MG63 (cell line): Measurements from ENCODE around the gene PAXX. TPM values are rescaled to one million over a fixed set of nuclear protein-coding genes. Genes with fewer than 3 reads are reported as not detected.

Experiments
- DNase-seq: peaks from one replicate; pipeline ENCODE4 v3.0.0-alpha.2; 2020
- H3K27me3 ChIP-seq: fragments of 250-450 bp; sonication (Bioruptor Pico); 2 replicates; pipeline ENCODE4 v1.5.1; 2020; ENCODE audit warnings: mild to moderate bottlenecking, moderate library complexity
- H3K36me3 ChIP-seq: fragments of 250-450 bp; sonication (Bioruptor Pico); 2 replicates; pipeline ENCODE4 v1.5.1; 2020; ENCODE audit warnings: mild to moderate bottlenecking, moderate library complexity
- H3K4me3 ChIP-seq: fragments of 250-450 bp; sonication (Bioruptor Pico); 2 replicates; pipeline ENCODE4 v1.5.1; 2020; ENCODE audit warnings: mild to moderate bottlenecking, moderate library complexity
- H3K9me3 ChIP-seq: fragments of 250-450 bp; sonication (Bioruptor Pico); 2 replicates; pipeline ENCODE4 v1.5.1; 2020; ENCODE audit warnings: mild to moderate bottlenecking, moderate library complexity
- total RNA-seq: library from RNA; depleted of rRNA; stranded (reverse); fragments of >200 nt; shearing (Covaris generic); gene quantifications from 2 replicates; pipeline ENCODE4 v1.2.3, GENCODE V29; 2014; ENCODE audit warnings: low replicate concordance

Gene PAXX
- total RNA-seq, 1 experiment from 2014 or later: 63.0 TPM

- Histone ChIP-seq H3K36me3 (no peaks in the 10 kb centered on the region), H3K9me3 (no peaks in the 10 kb centered on the region), H3K4me3 (no peak overlapping the region), H3K27me3 (no peaks in the 10 kb centered on the region)
- no peak for DNase-seq
Measured at GRCh38 chr9:137015976-137016375, 23.8 kb downstream of the PAXX start.

DNA sequence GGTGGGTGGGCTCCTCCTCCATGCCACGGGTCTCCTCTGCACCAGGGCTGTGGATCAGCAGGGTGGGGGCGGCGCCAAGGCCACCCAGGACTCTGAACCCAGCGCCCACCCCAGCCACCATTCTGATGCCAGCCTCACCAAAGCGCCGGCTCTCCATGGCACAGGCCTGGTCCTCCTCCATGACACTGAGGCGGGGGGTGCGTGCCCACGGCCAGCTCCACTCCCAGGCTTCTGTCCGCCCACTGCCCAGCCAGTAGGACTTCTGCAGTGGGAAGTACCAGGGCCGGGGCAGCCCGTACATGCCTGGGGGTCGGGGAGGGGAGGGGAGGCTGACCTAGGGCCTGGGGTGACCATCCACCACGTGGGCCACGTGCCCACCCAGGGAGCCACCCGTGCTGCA, 24.2 kb downstream of the PAXX start:
- H3K27me3 ChIP-seq: no peaks in the 10 kb centered on the region
- DNase-seq: no peak
- H3K4me3 ChIP-seq: no peak overlapping the region
- no peaks in the 10 kb centered on the region for H3K36me3 ChIP-seq
- no peaks in the 10 kb centered on the region for H3K9me3 ChIP-seq

- Histone ChIP-seq H3K36me3 (no peaks in the 10 kb centered on the region), H3K27me3 (no peaks in the 10 kb centered on the region), H3K4me3 (no peak overlapping the region), H3K9me3 (no peaks in the 10 kb centered on the region)
- DNase-seq: no peak
Measured at GRCh38 chr9:137017071-137017470, 24.8 kb downstream of the PAXX start.

DNA sequence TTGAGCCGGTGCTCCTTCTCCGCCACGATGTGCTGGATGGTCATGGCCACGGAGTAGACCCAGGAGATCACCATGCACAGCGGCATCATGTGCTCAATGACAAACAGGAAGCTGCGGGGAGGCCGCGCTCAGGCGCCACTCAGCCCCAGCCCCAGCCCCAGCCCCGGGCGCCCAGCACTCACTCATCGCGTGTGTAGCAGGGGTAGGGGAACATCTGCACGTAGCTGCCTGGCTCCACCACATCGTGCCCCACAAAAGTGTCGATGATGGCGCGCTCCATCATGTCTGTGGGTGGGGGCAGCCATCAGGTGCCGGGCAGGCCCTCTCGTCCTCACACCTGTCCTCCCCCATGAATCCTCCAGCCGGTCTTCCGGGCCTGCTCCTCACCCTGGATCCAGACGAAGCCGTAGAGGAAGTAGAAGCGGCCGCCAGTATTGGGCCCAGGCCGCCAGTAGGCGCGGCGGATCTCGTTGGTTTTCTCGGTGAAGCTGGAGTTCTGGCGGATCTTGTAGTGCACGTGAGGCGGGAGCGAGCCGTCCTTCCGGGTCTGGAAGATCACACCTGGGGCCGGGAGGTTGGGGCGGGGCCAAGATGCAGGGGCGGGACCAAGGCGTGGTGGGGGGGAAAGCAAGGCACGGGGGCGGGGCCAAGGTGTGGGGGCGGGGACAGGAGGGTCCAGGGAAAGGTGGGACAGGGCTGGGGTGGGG, 25.7 kb downstream of the PAXX start:
- no peaks in the 10 kb centered on the region; the same call in 1 of the 2 replicates for H3K36me3 ChIP-seq
- no peaks in the 10 kb centered on the region for H3K9me3 ChIP-seq
- H3K27me3 ChIP-seq: no peaks in the 10 kb centered on the region
- DNase-seq: no peak
- no peak overlapping the region for H3K4me3 ChIP-seq

DNA sequence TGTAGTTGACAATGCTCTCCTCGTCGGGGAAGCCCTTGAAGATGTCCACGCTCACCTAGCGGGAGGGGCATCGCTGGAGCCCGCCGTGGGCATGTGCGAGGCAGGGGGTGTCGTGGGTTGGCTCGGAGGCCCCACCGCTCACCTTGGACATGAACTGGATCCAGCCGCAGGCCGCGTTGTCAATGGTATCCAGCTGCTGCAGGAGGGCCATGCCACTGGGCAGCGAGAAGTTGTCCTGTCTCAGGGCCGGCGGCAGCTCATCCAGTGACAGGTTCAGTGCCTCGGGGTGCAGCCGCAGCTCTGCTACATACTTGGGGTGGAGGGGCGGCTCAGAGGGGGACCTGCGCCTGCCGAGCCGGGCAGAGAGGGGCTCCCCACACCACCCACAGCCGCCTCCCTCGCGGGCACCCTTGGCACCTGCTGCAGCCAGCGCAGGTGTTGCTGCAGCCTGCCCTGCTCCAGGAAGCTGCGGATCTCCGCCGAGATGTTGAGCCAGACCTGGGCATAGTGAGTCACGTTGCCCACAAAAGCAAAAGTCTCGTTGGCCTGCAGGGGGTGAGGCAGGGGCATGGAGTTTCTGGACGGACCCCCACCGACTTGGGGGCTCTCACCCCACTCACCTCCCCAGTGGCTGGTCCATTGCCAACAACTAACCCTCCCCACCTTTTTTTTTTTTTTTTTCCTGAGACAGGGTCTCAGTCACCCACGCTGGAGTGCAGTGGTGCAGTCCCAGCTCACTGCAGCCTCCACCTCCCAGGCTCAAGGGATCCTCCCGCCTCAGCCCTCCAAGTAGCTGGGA, 26.7 kb downstream of the PAXX start:
- no peaks in the 10 kb centered on the region; the same call in 1 of the 2 replicates for H3K36me3 ChIP-seq
- no peak overlapping the region for H3K4me3 ChIP-seq
- no peaks in the 10 kb centered on the region for H3K27me3 ChIP-seq
- DNase-seq: no peak
- H3K9me3 ChIP-seq: no peaks in the 10 kb centered on the region

DNA sequence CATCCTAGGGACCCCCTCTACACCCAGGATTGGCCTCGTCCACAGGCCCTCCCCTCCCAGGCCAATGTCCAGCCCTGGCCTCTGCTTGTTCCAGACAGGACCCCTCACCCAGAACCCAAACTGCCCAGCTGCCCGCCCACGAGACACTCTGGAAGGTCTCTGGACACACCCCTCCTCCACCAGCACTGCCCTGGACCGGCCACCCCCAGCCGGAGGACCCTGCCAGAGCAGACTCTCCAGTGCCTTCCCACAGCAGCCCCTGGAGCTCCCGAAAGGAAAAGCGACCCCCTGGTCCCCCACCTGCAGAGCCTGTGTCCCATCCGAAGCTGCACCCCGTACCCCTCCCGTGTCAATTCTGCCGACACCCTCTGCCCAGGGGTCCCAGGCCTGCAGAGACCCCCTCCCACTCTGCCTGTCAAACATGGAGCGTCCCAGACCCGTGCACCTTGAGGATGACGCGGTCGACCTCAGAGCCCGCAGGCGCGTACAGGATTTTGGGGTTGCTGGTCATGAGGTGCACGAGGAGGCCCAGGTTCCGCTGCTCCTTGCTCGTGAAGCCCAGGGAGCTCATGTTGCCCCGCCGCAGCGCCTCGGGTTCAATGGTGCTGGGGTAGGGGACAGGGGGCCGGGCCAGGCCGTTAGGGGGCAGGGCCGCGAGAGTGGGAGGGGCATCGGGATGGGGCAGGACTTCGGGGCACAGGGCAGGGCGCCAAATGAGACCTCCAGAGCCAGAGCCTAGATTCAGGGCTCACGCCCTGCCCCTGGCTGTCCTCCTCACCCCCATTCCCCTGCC, 27.9 kb downstream of the PAXX start:
- Histone ChIP-seq H3K4me3 (no peak overlapping the region), H3K27me3 (no peaks in the 10 kb centered on the region), H3K36me3 (no peaks in the 10 kb centered on the region; the same call in 1 of the 2 replicates), H3K9me3 (no peaks in the 10 kb centered on the region)
- DNase-seq: no peak

GRCh38 chr9:137020771-137021567, 28.7 kb downstream of the PAXX start:
- Histone ChIP-seq H3K27me3 (no peaks in the 10 kb centered on the region), H3K4me3 (no peak overlapping the region), H3K36me3 (no peaks in the 10 kb centered on the region; the same call in 1 of the 2 replicates), H3K9me3 (no peaks in the 10 kb centered on the region)
- DNase-seq: no peak

- H3K36me3 ChIP-seq: no peaks in the 10 kb centered on the region; the same call in 1 of the 2 replicates
- H3K9me3 ChIP-seq: no peaks in the 10 kb centered on the region
- no peak for DNase-seq
- H3K4me3 ChIP-seq: no peak overlapping the region
- no peaks in the 10 kb centered on the region for H3K27me3 ChIP-seq
Measured at GRCh38 chr9:137021568-137021978, 29.4 kb downstream of the PAXX start.

DNA sequence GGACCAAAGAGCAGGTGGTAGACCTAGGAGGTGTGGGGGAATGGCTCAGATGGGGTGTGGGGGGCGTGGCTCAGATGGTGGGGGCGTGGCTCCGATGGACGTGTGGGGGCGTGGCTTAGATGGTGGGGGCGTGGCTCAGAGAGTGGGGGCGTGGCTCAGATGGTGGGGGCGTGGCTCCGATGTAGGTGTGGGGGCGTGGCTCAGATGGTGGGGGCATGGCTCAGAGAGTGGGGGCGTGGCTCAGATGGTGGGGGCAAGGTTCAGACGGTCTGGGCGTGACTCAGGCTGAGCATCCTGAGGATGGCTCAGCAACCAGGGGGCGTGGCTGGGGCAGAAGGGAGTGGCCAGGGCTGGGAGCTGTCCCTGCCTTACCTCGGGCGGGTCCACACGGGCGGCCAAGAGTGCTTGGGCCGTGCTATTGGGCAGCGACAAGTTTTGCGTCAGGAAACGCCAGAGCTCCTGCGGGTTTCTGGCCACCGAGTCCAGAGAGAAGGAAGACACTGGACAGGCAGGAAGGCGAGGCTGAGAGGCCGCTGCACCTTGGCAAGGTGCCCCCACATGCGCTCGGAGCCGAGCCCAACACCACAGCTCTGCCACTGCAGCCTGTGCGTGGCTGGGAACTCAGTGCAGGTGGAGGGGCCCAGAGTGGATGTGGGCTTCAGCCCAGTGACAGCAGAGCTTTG, 29.9 kb downstream of the PAXX start:
- no peaks in the 10 kb centered on the region for H3K9me3 ChIP-seq
- DNase-seq: peak; percentile 87
- H3K27me3 ChIP-seq: no peaks in the 10 kb centered on the region
- H3K4me3 ChIP-seq: no peak overlapping the region
- H3K36me3 ChIP-seq: no peaks in the 10 kb centered on the region; the same call in 1 of the 2 replicates

- Histone ChIP-seq H3K9me3 (no peaks in the 10 kb centered on the region), H3K36me3 (no peaks in the 10 kb centered on the region; the same call in 1 of the 2 replicates), H3K27me3 (no peaks in the 10 kb centered on the region), H3K4me3 (no peak overlapping the region)
- DNase-seq: no peak
Measured at GRCh38 chr9:137022662-137023008, 30.4 kb downstream of the PAXX start.

- Histone ChIP-seq H3K4me3 (no peak overlapping the region), H3K36me3 (no peaks in the 10 kb centered on the region; the same call in 1 of the 2 replicates), H3K9me3 (no peaks in the 10 kb centered on the region), H3K27me3 (no peaks in the 10 kb centered on the region)
- DNase-seq: peak; percentile 31
Measured at GRCh38 chr9:137023157-137023556, 30.9 kb downstream of the PAXX start.

DNA sequence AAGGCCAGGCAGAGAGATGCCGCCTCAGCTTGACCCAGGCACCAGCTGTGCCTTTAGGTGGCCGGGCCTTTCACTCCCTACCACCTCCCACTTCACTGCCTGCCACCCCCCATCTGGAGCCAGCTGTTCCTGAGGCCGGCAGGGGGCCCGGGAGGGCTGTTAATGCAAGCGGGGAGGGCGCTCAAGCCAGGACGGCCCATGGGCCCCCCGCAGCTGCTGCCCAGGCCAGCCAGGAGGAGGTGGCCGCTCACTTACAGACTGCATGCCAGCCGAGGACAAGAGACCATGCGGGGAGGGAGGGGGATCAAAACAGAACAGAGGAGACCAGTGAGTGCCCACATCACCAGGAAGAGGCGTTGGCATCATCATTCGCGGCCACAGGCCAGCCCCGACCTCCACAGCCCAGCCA, 31.4 kb downstream of the PAXX start:
- no peak overlapping the region for H3K4me3 ChIP-seq
- no peaks in the 10 kb centered on the region for H3K27me3 ChIP-seq
- H3K9me3 ChIP-seq: no peaks in the 10 kb centered on the region
- H3K36me3 ChIP-seq: no peaks in the 10 kb centered on the region; the same call in 1 of the 2 replicates
- no peak for DNase-seq

DNA sequence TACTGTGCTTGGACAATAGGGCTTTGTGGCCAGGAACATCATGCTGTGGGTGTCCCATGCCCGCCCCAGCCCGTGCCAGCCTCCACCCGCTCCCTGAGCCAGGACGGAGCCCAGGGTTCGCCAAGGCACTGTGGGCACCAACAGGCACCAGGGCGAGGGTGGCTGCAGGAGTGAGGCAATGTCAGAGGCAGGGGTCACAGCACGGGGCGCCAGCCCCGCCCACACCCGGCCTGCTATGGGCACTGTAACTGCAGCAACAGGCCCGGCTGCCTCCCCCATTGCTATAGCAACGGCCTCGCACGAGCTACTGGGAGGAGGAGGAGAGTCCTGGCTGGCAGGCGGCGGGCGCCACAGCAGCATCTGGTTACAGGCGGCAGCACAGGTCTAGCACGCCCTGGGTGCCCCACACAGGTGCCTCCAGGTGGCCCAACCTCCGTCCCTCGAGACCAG, 33.3 kb downstream of the PAXX start:
- no peaks in the 10 kb centered on the region for H3K27me3 ChIP-seq
- no peaks in the 10 kb centered on the region for H3K9me3 ChIP-seq

GRCh38 chr9:137026384-137026783, 34.2 kb downstream of the PAXX start:
- no peaks in the 10 kb centered on the region for H3K9me3 ChIP-seq
- H3K27me3 ChIP-seq: no peaks in the 10 kb centered on the region
- H3K36me3 ChIP-seq: no peaks in the 10 kb centered on the region; the same call in 1 of the 2 replicates
- DNase-seq: no peak
- H3K4me3 ChIP-seq: no peak overlapping the region

More for the DNA sequence above, 33.3 kb downstream of the PAXX start:
- Histone ChIP-seq H3K36me3 (no peaks in the 10 kb centered on the region; the same call in 1 of the 2 replicates), H3K4me3 (no peak overlapping the region)
- DNase-seq: no peak

- H3K4me3 ChIP-seq: no peak overlapping the region; the same call in 1 of the 2 replicates
- H3K27me3 ChIP-seq: no peaks in the 10 kb centered on the region
- no peaks in the 10 kb centered on the region for H3K9me3 ChIP-seq
- no peak for DNase-seq
- H3K36me3 ChIP-seq: no peaks in the 10 kb centered on the region; the same call in 1 of the 2 replicates
Measured at GRCh38 chr9:137026828-137027227, 34.6 kb downstream of the PAXX start.
